GM12874 (cell line): Measurements from ENCODE around the gene GALNT12.

ENCODE experiments used
- CTCF ChIP-seq: IDR thresholded peaks from 2 replicates; pipeline ENCODE4 v1.5.1; 2011; ENCODE audit warnings: low read depth, mild to moderate bottlenecking, control low read depth, low read length, moderate library complexity; ENCODE audit not compliant: insufficient read depth

Gene GALNT12

DNA sequence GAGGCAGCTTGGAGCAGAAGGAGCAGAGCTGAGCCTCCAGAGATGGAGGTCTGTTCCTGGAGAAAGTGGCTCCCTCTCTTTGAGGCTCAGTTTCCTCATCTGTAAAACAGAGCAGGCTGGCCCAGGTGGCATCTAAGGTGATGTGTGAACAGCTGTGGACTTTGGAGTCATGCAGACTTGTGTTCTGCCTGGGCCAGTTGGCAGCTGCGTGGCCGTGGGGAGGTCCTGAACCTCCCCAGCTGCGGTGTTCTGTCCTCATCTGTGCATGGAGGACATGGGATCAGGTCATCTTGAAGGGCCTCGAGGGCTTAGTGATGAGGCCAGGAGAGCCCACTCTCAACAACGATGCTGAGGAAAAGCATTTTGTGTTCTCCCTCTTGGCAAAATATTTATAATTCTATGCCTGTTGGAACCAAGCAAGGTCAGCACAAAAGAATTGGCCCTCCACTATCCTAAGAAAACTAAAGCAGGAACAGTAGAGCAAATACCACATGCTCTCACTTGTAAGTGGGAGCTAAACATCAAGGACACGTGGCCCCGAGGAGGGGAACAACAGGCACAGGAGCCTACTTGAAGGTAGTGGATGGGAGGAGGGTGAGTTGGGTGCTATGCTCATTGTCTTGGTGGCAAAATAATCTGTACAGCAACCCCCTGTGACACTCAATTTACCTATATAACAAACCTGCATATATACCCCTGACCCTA is 73.0 kb downstream of the GALNT12 start:
- no peak for TF ChIP-seq CTCF

- TF ChIP-seq CTCF: no peak
These were observed 73.9 kb downstream of the GALNT12 start for GRCh38 chr9:98881356-98881755.

DNA sequence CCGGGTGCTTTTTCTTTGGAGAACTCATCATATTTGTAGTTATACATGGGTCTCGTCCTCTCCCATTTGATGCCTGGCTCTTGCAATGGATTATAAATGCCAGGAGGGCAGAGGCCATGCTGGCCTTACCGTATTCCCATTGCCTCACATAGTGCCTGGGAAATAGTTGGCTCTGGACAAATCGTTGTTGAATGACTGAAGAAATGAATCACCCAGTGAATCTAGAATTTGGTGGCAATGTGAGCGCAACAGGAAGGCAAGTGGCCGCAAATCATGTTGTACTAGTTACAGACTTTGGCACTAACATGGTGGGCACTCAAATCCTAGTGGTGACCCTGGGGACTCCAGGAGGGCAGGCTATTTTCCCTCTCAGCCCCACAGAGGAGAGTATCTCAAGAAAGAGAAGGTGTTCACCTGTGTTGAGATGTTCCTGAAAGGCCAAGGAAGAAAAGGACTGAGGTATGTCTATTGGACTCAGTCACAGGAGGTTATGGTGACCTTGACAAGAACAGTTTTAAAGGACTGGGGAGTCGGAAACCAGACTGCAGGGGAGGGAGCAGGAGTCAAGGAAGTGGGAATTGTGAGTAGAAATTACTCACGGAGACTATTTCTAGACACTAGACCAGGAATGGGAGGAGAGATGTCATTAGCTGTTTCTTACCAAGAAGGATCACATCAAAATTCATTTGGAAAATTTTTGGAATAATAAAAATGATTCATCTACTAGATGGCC is 74.5 kb downstream of the GALNT12 start:
- no peak for TF ChIP-seq CTCF

DNA sequence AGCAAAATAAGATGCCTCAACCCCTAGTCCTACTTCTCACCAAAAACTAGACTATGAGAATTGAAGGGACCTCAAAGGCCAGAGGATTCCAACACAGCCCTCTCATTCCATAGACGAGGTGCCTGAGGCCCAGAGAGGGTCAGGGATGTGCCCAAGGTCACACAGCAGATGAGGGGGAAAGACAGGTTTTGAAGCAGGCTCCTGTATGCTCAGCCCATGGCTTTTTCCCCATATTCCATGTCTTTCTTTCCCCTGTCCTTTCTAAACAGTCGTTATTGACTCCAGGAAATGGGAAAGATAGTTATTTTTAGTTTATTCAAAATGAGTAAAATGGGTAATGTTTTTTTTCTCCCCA is 75.1 kb downstream of the GALNT12 start:
- no peak for TF ChIP-seq CTCF

GRCh38 chr9:98883276-98883675 is 75.8 kb downstream of the GALNT12 start:
- TF ChIP-seq CTCF: no peak

DNA sequence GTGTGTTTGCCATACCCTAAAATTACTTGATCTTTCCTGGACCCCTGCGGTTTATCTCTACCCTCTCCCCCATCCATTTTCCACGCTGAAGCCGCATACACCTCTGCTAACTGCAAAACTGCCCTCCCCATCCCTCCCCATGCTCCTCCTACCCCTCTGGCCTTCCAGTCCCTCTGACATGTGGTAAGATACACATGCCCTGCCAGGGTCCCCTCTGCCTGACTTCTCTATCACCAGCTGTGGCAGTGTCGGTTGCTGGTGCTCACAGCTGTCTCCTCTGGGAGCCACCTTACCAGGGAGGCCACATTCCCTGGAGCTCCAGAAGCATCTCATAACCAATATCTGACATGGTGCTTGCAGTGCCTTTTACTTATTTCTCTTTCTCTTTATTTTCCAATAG is 77.4 kb downstream of the GALNT12 start:
- TF ChIP-seq CTCF: no peak

DNA sequence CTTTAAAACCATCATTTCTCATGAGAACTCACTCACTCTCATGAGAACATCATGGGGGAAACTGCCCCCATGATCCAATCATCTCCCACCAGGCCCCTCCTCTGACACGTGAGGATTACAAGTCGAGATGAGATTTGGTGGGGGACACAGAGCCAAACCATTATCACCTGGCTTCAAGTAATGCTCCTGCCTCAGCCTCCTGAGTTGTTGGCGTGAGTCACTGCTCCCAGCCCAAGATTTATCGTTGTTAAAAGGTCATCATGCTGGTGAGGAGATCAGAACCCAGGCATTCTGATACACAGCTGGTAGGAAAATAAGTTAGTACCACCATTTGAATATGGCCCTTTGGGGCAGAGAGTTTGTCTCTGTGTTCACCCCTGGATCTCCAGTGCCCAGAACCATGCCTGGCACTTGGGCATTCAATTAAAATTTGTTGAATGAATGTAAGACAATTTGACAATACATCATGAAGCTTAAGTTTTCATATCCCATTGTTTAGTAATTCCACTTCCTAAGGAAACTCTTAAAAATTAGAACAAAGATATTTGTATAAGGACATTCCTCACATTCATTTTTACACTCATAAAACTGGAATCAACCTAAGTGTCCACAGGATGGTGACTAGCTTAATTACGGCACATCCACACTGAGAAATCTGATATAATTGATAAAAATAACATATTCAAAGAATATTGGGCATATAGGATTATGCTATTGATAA is 78.3 kb downstream of the GALNT12 start:
- TF ChIP-seq CTCF: no peak
